Karpas-422 (cell line): Measurements from ENCODE around the gene COX6A1. TPM values are rescaled to one million over a fixed set of nuclear protein-coding genes. Genes with fewer than 3 reads are reported as not detected.

Experiments
- DNase-seq: peaks from one replicate; pipeline ENCODE4 v3.0.0-alpha.2; 2015
- H2AFZ ChIP-seq: fragments of 200-600 bp; sonication (generic); 2 replicates; pipeline ENCODE4 v1.6.1; 2014; ENCODE audit warnings: antibody characterized with exemption, low read length, mixed read lengths
- H3K27ac ChIP-seq: fragments of 200-600 bp; sonication (generic); 2 replicates; pipeline ENCODE4 v1.5.1; 2014; ENCODE audit warnings: mild to moderate bottlenecking, low read length, moderate library complexity
- H3K27me3 ChIP-seq: fragments of 200-600 bp; sonication (generic); 2 replicates; pipeline ENCODE4 v1.6.1; 2014; ENCODE audit warnings: low read length, mixed read lengths
- H3K36me3 ChIP-seq: fragments of 200-600 bp; sonication (generic); 2 replicates; pipeline ENCODE4 v1.6.1; 2014; ENCODE audit warnings: low read length, mixed read lengths; ENCODE audit not compliant: insufficient read depth
- H3K4me1 ChIP-seq: fragments of 200-600 bp; sonication (generic); 2 replicates; pipeline ENCODE4 v1.6.1; 2014; ENCODE audit warnings: mild to moderate bottlenecking, low read length, mixed read lengths
- H3K4me2 ChIP-seq: fragments of 200-600 bp; sonication (generic); 2 replicates; pipeline ENCODE4 v1.6.1; 2014; ENCODE audit warnings: low read length, low read depth, mild to moderate bottlenecking; ENCODE audit not compliant: poor library complexity, severe bottlenecking
- H3K4me3 ChIP-seq: fragments of 200-600 bp; sonication (generic); 2 replicates; pipeline ENCODE4 v1.5.1; 2014; ENCODE audit warnings: mild to moderate bottlenecking, antibody characterized with exemption, low read length, mixed read lengths
- H3K79me2 ChIP-seq: fragments of 200-600 bp; sonication (generic); 2 replicates; pipeline ENCODE4 v1.6.1; 2014; ENCODE audit warnings: mild to moderate bottlenecking, low read length, mixed read lengths
- H3K9ac ChIP-seq: fragments of 200-600 bp; sonication (generic); 2 replicates; pipeline ENCODE4 v1.6.0; 2014; ENCODE audit warnings: low read length
- H3K9me2 ChIP-seq: fragments of 200-600 bp; sonication (generic), shearing (Covaris generic); replicated peaks from 2 replicates; pipeline ENCODE4 v1.6.0; 2014; ENCODE audit warnings: mild to moderate bottlenecking, low read length, moderate library complexity; ENCODE audit not compliant: insufficient read depth
- H3K9me3 ChIP-seq: fragments of 300-700, 200-600 bp; sonication (generic); 2 replicates; pipeline ENCODE4 v1.6.1; 2014; ENCODE audit warnings: low read length, mixed read lengths
- H4K20me1 ChIP-seq: fragments of 200-600 bp; sonication (generic); 2 replicates; pipeline ENCODE4 v1.6.1; 2014; ENCODE audit warnings: mild to moderate bottlenecking, antibody characterized with exemption, low read length, low read depth; ENCODE audit not compliant: insufficient read depth
- total RNA-seq: library from RNA; depleted of rRNA; stranded (reverse); fragments of >200 nt; shearing (Covaris generic); gene quantifications from 2 replicates; pipeline ENCODE4 v1.2.3, GENCODE V29; 2014; ENCODE audit warnings: low replicate concordance

The COX6A1 gene
- total RNA-seq, 1 experiment from 2014 or later = 542 TPM

DNA sequence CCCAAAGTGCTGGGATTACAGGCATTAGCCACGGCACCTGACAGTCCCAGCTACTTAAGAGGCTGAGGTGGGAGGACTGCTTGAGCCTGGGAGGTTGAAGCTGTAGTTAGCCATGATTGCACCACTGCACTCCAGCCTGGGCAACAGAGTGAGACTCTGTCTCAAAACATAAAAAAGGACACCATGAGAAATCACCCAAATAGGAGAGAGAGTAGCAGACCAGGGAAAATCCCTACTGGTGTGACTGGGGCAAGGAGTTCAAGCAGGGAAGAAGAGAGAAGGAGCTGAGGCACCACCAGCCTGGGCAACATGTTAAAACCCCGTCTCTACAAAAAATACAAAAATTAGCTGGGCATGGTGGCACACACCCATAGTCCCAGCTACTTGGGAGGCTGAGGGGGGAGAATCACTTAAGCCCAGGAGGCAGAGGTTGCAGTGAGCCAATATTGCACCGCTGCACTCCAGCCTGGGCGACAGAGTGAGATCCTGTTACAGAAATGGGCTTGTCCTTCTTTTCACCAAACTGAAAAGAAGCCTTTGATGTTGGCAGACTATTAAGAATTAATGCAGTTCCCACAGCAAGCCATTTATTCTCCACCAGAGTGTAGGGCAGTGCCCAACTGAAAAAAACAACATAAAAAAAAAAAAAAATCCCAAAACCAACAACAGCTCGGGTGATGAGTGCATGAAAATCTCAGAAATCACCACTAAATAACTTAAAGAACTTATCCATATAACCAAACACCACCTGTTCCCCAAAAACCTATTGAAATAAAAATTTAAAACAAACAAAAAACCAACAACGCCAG, 36.1 kb downstream of the COX6A1 start:
- no peak overlapping the region for H2AFZ ChIP-seq
- no peak overlapping the region for H3K4me3 ChIP-seq
- H3K36me3 ChIP-seq = no peaks in the 10 kb centered on the region
- H3K27me3 ChIP-seq = no peaks in the 10 kb centered on the region
- H3K9me3 ChIP-seq = no peaks in the 10 kb centered on the region
- H3K9ac ChIP-seq = no peak overlapping the region
- no peak for DNase-seq
- H3K4me1 ChIP-seq = peaks cover 7% of the 10 kb centered on the region
- H3K27ac ChIP-seq = no peak overlapping the region
- peaks cover 4% of the 10 kb centered on the region for H3K79me2 ChIP-seq
- no peak overlapping the region for H3K4me2 ChIP-seq
- no peaks in the 10 kb centered on the region for H3K9me2 ChIP-seq
- H4K20me1 ChIP-seq = peaks cover under 1% of the 10 kb centered on the region; the same call in 1 of the 2 replicates

DNA sequence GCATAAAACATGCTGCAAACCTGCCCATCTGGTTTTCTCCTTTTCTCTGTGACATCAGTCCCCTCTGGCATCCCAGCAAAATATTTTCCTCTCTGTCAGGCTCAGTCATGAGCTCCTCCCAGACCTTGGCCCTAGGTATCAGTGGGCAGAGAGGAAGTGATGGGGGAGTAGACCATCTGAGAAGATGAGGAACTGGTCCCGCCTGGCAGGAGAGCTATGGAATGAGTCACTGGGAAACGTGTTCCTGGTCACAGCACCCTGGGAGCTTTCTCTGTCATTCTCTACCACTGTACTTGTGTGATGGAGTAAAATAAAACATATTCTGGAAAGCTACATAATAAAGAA, 36.7 kb downstream of the COX6A1 start:
- Histone ChIP-seq H3K79me2 (no peaks in the 10 kb centered on the region), H3K4me3 (no peak overlapping the region), H3K4me2 (no peak overlapping the region), H3K36me3 (no peaks in the 10 kb centered on the region), H3K4me1 (peaks cover 7% of the 10 kb centered on the region), H3K27ac (no peak overlapping the region), H2AFZ (no peak overlapping the region), H4K20me1 (no peaks in the 10 kb centered on the region), H3K9me3 (no peaks in the 10 kb centered on the region), H3K27me3 (no peaks in the 10 kb centered on the region), H3K9ac (no peak overlapping the region), H3K9me2 (no peaks in the 10 kb centered on the region)
- DNase-seq = no peak

DNA sequence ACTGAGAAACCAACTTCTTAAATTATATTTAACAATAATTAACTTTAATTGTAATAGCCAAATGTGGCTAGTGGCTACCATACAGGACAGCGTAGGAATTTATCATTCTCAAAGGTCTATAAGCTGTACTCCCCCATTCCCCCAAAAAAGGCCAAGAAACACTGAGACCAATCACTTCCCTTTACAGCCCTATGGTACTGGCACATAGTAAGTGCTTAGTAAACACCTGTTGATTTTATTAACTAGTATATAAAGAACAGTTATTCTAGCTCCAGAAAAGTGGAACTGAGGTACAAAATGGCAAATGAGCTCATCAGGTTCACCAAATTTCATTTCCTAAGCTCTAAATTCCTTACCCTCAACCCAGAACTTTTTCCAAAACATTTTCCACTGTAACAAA, 37.7 kb downstream of the COX6A1 start:
- Histone ChIP-seq H3K9ac (no peak overlapping the region), H4K20me1 (no peaks in the 10 kb centered on the region)

DNA sequence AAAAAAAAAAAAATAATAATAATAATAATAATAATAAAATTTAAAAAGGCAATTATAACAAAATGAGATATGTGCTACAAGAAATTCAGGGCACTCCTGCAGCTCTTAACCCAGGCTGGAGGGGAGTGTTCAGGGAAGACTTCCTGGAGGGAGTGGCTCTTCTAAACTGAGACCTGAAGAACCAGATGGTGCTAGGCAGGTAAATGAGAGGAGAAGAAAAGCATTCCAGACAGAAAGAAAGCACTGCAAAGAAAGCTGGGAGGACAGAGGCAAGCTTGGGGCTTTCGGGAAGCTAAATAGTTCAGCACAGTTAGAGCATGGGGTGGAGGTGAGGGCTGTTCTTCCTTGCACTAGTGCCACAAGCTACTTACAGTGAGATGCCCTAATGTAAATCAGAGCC, 41.5 kb downstream of the COX6A1 start:
- Histone ChIP-seq H4K20me1 (no peaks in the 10 kb centered on the region), H3K4me3 (no peak overlapping the region), H3K9me2 (no peaks in the 10 kb centered on the region), H3K79me2 (no peaks in the 10 kb centered on the region), H3K27ac (no peak overlapping the region), H3K27me3 (no peaks in the 10 kb centered on the region), H3K9me3 (no peaks in the 10 kb centered on the region), H3K4me2 (no peak overlapping the region), H3K4me1 (peaks cover 8% of the 10 kb centered on the region), H2AFZ (no peak overlapping the region), H3K36me3 (no peaks in the 10 kb centered on the region), H3K9ac (peak overlapping the region; percentile 13; the same call in 1 of the 2 replicates)
- no peak for DNase-seq

More for the DNA sequence above, 37.7 kb downstream of the COX6A1 start:
- Histone ChIP-seq H3K4me1 (no peaks in the 10 kb centered on the region), H3K4me3 (no peak overlapping the region), H2AFZ (no peak overlapping the region), H3K4me2 (no peak overlapping the region), H3K36me3 (no peaks in the 10 kb centered on the region), H3K27me3 (no peaks in the 10 kb centered on the region), H3K9me2 (no peaks in the 10 kb centered on the region), H3K79me2 (no peaks in the 10 kb centered on the region), H3K27ac (no peak overlapping the region), H3K9me3 (no peaks in the 10 kb centered on the region)
- DNase-seq = no peak

DNA sequence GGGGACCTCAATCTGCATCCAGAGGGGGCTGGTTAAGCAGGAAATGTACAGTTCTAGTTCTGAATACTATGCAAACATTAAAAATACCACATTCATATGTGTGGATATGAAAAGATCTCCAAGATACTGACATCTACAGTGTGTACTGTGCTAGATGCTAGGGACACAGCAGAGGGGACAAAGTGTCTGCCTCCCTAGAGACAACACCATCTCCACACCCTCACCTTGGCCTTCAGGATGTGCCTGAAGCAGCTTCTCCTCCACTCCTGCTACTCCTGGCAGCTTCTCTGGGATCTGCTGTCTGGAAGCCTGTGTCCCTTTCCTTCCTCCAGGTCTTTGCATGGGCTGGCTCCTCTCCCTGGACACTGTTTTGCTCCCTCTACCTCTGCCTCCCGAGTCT, 42.3 kb downstream of the COX6A1 start:
- H4K20me1 ChIP-seq = no peaks in the 10 kb centered on the region
- H3K27me3 ChIP-seq = no peaks in the 10 kb centered on the region
- no peak overlapping the region for H3K9ac ChIP-seq
- no peak overlapping the region for H3K27ac ChIP-seq
- no peak overlapping the region for H2AFZ ChIP-seq
- no peak for DNase-seq
- H3K4me2 ChIP-seq = no peak overlapping the region
- no peaks in the 10 kb centered on the region for H3K9me3 ChIP-seq
- H3K9me2 ChIP-seq = no peaks in the 10 kb centered on the region
- peaks cover 8% of the 10 kb centered on the region for H3K4me1 ChIP-seq
- no peaks in the 10 kb centered on the region for H3K79me2 ChIP-seq
- H3K36me3 ChIP-seq = no peaks in the 10 kb centered on the region
- no peak overlapping the region for H3K4me3 ChIP-seq

DNA sequence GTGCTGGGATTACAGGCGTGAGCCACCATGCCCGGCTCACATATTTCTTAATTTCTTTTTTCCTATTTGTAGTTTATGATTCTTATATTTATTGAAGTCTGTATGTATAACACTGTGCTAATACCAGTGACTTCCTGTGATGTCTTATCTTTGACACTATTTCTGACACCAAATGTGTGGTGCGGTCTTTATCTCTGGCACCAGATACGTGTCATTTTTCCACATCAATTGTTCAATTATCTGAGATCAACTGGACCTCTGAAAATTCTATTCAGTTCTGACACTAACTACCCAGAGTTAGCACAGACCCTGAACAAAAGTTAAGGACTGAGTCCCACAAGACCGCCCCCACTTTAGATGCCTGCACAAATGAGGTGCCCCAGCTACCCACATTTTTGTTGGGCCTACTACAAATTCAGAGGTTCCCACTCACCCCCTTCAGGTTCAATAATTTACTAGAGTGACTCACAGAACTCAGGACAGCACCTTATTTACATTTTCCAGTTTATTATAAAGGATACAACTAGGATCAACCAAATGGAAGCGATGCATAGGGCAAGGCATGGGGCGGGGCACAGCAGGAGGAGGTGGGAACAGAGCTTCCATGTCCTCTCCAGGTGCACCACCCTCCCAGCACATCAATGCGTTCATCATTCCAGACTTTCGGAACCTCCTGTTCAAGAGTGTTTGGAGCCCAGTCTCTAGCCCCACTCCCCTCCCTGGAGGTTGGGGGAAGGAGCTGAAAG, 43.3 kb downstream of the COX6A1 start:
- Histone ChIP-seq H3K36me3 (no peaks in the 10 kb centered on the region), H3K27me3 (no peaks in the 10 kb centered on the region), H3K4me3 (no peak overlapping the region), H3K27ac (no peak overlapping the region), H3K9me3 (no peaks in the 10 kb centered on the region), H3K4me1 (peaks cover 8% of the 10 kb centered on the region), H3K9me2 (no peaks in the 10 kb centered on the region), H3K79me2 (no peaks in the 10 kb centered on the region), H4K20me1 (no peaks in the 10 kb centered on the region), H3K9ac (no peak overlapping the region), H2AFZ (no peak overlapping the region), H3K4me2 (no peak overlapping the region)
- no peak for DNase-seq

DNA sequence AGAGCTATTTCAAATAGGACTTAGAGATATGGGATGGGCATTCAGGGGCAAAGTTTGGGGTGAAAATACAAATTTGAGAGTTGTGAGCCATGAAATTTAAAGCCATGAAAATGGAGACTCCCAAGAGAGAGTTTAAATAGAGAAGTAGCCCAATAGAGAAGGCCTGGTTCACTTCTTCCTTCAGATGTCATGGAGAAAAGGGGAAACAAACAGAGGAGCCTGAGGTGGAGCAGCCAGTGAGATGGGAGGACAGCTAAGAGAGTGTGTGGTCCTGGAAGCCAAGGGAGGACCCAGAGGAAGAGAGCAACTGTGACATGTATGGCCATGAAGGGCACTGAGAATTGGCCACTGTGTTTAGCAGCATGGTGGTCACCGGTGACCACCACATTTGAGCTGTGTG, 45.7 kb downstream of the COX6A1 start:
- no peak overlapping the region for H3K4me2 ChIP-seq
- no peaks in the 10 kb centered on the region for H3K9me2 ChIP-seq
- no peaks in the 10 kb centered on the region for H4K20me1 ChIP-seq
- no peak overlapping the region for H3K27ac ChIP-seq
- no peak overlapping the region for H3K4me3 ChIP-seq
- no peaks in the 10 kb centered on the region for H3K79me2 ChIP-seq
- DNase-seq = no peak
- peaks cover 8% of the 10 kb centered on the region for H3K4me1 ChIP-seq
- H3K9ac ChIP-seq = no peak overlapping the region
- no peaks in the 10 kb centered on the region for H3K9me3 ChIP-seq
- H2AFZ ChIP-seq = no peak overlapping the region
- no peaks in the 10 kb centered on the region for H3K36me3 ChIP-seq
- no peaks in the 10 kb centered on the region for H3K27me3 ChIP-seq

DNA sequence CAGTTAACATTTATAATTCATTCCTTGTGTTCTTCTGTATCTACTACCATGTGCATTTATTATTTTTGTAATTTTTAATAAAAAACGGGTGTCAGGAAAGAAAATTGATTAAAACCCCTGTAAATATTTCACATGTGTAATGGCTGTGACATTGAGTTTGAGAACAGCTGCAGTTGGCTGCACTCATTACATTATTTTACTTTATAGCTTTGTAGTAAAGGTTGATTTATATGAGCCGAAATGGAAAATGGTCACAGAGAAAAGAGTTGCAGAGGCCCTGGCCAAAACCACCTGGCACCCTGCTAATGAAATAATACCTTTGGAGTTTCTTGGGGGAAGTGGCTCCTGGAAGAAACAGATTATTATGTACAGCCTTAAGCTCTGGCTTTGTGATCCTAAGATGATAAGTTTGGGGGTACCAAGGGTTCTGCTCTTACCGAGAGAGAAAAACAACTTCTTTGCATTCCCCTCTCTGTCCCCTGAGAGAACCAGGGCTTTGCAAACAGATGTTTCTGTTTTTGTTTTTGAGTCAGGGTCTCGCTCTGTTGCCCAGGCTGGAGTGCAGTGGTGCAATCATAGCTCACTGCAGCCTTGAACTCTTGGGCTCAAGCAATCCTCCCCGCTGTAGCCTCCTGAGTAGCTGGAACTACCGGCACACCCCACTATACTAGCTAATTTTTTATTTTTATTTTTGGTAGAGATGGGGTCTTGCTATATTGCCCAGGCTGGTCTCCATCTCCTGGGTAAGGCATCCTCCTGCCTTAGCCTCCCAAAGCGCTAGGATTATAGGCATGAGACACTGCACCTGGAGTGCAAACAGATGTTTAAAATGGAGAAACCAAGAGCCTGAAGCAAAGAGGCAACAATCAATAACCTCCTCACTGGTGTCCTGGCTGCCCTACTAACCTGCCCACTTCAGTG, 48.3 kb downstream of the COX6A1 start:
- Histone ChIP-seq H3K9me3 (no peaks in the 10 kb centered on the region), H3K79me2 (no peaks in the 10 kb centered on the region), H3K9ac (no peak overlapping the region), H3K27me3 (no peaks in the 10 kb centered on the region), H3K27ac (no peak overlapping the region), H3K4me3 (no peak overlapping the region), H3K36me3 (no peaks in the 10 kb centered on the region), H3K4me2 (no peak overlapping the region), H4K20me1 (no peaks in the 10 kb centered on the region), H2AFZ (no peak overlapping the region), H3K9me2 (no peaks in the 10 kb centered on the region), H3K4me1 (peaks cover 8% of the 10 kb centered on the region)
- no peak for DNase-seq
